Trophoblast cell (in vitro differentiated cells and primary cell): ENCODE measurements around the gene HACD1.
"Not testable (repeated sequence)": the region's sequence is repeated elsewhere in the genome, so short reads cannot be mapped to it uniquely, and the experiment has no call there.

Experiments
- DNase-seq, 2 donors: peaks; one replicate each; pipeline ENCODE4 v3.0.0-alpha.2; 2016
- H2AFZ ChIP-seq: 2 replicates; pipeline ENCODE4 v1.6.1; 2013; ENCODE audit warnings: low read length, moderate library complexity, mild to moderate bottlenecking; ENCODE audit not compliant: insufficient read depth, poor library complexity
- H2AK5ac ChIP-seq: 2 replicates; pipeline ENCODE4 v1.6.1; 2013; ENCODE audit warnings: mild to moderate bottlenecking, low read length
- H2BK120ac ChIP-seq: 2 replicates; pipeline ENCODE4 v1.6.1; 2013; ENCODE audit warnings: low read length, mild to moderate bottlenecking, moderate library complexity; ENCODE audit not compliant: insufficient read depth, poor library complexity
- H2BK12ac ChIP-seq: 2 replicates; pipeline ENCODE4 v1.6.1; 2013; ENCODE audit warnings: mild to moderate bottlenecking, low read length, moderate library complexity
- H2BK5ac ChIP-seq: 2 replicates; pipeline ENCODE4 v1.6.1; 2013; ENCODE audit warnings: low read length, low read depth, moderate library complexity, mild to moderate bottlenecking; ENCODE audit not compliant: poor library complexity
- H3K14ac ChIP-seq: 2 replicates; pipeline ENCODE4 v1.6.1; 2013; ENCODE audit warnings: mild to moderate bottlenecking, low read length
- H3K18ac ChIP-seq: 2 replicates; pipeline ENCODE4 v1.6.1; 2013; ENCODE audit warnings: mild to moderate bottlenecking, low read length
- H3K23ac ChIP-seq: 2 replicates; pipeline ENCODE4 v1.6.1; 2013; ENCODE audit warnings: low read length
- H3K27ac ChIP-seq: 2 replicates; pipeline ENCODE4 v1.5.1; 2013; ENCODE audit warnings: low read depth, mild to moderate bottlenecking, inconsistent platforms, low read length, moderate library complexity
- H3K27me3 ChIP-seq: 2 replicates; pipeline ENCODE4 v1.6.1; 2013; ENCODE audit warnings: inconsistent platforms, mild to moderate bottlenecking, low read length, moderate library complexity; ENCODE audit not compliant: insufficient read depth
- H3K36me3 ChIP-seq, 2 experiments: 1 replicate in 1 of 2; 2 replicates in 1 of 2; pipeline ENCODE4 v1.6.1; 2013; ENCODE audit warnings: low read length in 2 of 2, mild to moderate bottlenecking in 2 of 2, moderate library complexity in 1 of 2; ENCODE audit not compliant: insufficient read depth in 2 of 2, control insufficient read depth in 1 of 2
- H3K4ac ChIP-seq: 2 replicates; pipeline ENCODE4 v1.6.1; 2013; ENCODE audit warnings: low read depth, mild to moderate bottlenecking, low read length, moderate library complexity
- H3K4me1 ChIP-seq, 2 experiments: 1 replicate in 1 of 2; 2 replicates in 1 of 2; pipeline ENCODE4 v1.6.1; 2013; ENCODE audit warnings: low read length in 2 of 2, mild to moderate bottlenecking in 2 of 2, moderate library complexity in 1 of 2; ENCODE audit not compliant: insufficient read depth in 2 of 2, control insufficient read depth in 1 of 2
- H3K4me2 ChIP-seq: 2 replicates; pipeline ENCODE4 v1.6.1; 2013; ENCODE audit warnings: inconsistent platforms, mild to moderate bottlenecking, low read length, moderate library complexity
- H3K4me3 ChIP-seq: 2 replicates; pipeline ENCODE4 v1.5.1; 2013; ENCODE audit warnings: mild to moderate bottlenecking, low read depth, low read length, inconsistent platforms
- H3K79me1 ChIP-seq: one replicate; pipeline ENCODE4 v1.6.1; 2013; ENCODE audit warnings: low read length
- H3K79me2 ChIP-seq: 2 replicates; pipeline ENCODE4 v1.6.1; 2013; ENCODE audit warnings: low read length, mild to moderate bottlenecking; ENCODE audit not compliant: control insufficient read depth, insufficient read depth, poor library complexity
- H3K9ac ChIP-seq: 2 replicates; pipeline ENCODE4 v1.6.1; 2013; ENCODE audit warnings: mild to moderate bottlenecking, low read length
- H3K9me3 ChIP-seq: 2 replicates; pipeline ENCODE4 v1.6.1; 2013; ENCODE audit warnings: low read depth, mild to moderate bottlenecking, control low read depth, inconsistent platforms, low read length; ENCODE audit not compliant: insufficient read depth
- H4K12ac ChIP-seq: 2 replicates; pipeline ENCODE4 v1.6.1; 2013; ENCODE audit warnings: low read depth, mild to moderate bottlenecking, low read length, moderate library complexity
- H4K8ac ChIP-seq: 2 replicates; pipeline ENCODE4 v1.6.1; 2013; ENCODE audit warnings: low read depth, mild to moderate bottlenecking, low read length, moderate library complexity
- H4K91ac ChIP-seq: one replicate; pipeline ENCODE4 v1.6.1; 2013; ENCODE audit warnings: low read depth, mild to moderate bottlenecking, low read length, moderate library complexity
- WGBS: extraction: QIAGEN DNeasy Blood & Tissue Kit; methylation state at CpG from one replicate; pipeline ENCODE4 v1.1.7; 2013; ENCODE audit warnings: missing lambda C conversion rate; ENCODE audit not compliant: insufficient read length, insufficient coverage; ENCODE audit errors: extremely low coverage; 5-methylcytosine and 5-hydroxymethylcytosine counted together

Gene HACD1

DNA sequence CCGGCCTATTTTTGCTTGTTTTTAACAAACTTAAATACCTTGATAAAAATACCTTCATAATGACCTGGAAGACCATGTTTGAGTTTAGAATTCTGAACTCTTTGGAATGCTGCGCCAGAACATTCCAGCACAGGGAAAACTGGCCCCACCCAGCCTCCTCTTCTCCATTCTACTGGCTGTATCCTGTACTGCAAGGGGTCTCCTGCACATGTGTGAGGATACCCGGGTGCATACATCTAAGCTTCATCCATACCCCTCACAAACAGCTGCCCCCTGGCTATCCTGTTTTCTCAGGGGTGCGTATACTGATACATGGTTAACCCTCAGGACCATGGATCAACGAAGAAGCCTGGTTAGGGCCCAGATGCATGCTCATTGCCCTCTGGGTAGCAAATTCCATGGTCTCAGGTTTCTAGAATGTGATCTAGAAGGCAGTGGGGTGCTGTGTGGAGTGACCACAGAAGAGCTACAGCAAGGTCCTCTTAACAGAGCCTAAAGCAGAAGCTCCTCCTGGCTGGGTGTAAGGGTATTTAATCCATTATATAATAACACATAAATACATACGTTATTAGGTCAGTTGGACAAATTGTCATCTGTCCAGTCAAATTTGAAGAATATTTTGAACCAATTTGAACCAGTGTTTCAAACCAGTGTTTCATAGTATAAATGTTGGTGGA lies 26.1 kb downstream of the HACD1 start:
- Histone ChIP-seq H3K4me3 (no peak overlapping the region), H3K27ac (no peak overlapping the region)
- WGBS: no CpG with 5 or more reads among the region's 6 CpGs

DNA sequence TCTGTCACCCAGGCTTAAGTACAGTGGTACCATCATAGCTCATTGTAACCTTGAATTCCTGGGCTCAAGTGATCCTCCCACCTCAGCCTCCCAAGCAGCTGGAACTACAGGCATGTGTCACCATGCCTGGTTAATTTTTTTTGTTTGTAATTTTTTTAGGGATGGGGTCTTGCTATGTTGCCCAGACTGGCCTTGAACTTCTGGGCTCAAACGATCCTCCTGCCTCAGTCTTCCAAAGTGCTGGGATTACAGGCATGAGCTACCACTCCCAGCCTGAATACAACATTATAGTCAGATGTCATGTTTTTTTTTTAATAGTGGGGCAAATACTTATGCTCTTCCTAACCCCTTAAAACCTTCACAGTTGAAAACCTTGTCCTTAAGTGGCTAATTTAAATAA lies 27.9 kb downstream of the HACD1 start:
- H2AFZ ChIP-seq, H3K18ac ChIP-seq, H3K9ac ChIP-seq, DNase-seq, H2BK5ac ChIP-seq, H4K12ac ChIP-seq, H3K9me3 ChIP-seq, H3K4me1 ChIP-seq, H3K4me3 ChIP-seq, H3K23ac ChIP-seq, H3K27me3 ChIP-seq, H2BK12ac ChIP-seq, H3K27ac ChIP-seq, H3K79me1 ChIP-seq, H3K14ac ChIP-seq, H4K8ac ChIP-seq, H2AK5ac ChIP-seq, H3K36me3 ChIP-seq, H3K4ac ChIP-seq, H2BK120ac ChIP-seq, H4K91ac ChIP-seq, H3K4me2 ChIP-seq, H3K79me2 ChIP-seq: not testable (repeated sequence)
- no CpG with 5 or more reads among the region's 1 CpG for WGBS

More for the DNA sequence above, 26.1 kb downstream of the HACD1 start:
- no peak overlapping the region for H2AK5ac ChIP-seq
- no peaks in the 10 kb centered on the region for H3K36me3 ChIP-seq
- no peak overlapping the region for H3K4ac ChIP-seq
- no peak overlapping the region for H3K23ac ChIP-seq
- no peaks in the 10 kb centered on the region for H3K79me2 ChIP-seq
- H2BK5ac ChIP-seq: no peak overlapping the region
- H4K12ac ChIP-seq: peak overlapping the region; percentile 43
- no peaks in the 10 kb centered on the region for H3K9me3 ChIP-seq
- no peak overlapping the region for H2BK120ac ChIP-seq
- no peaks in the 10 kb centered on the region for H3K79me1 ChIP-seq
- no peak overlapping the region for H2BK12ac ChIP-seq
- no peak overlapping the region for H3K9ac ChIP-seq
- H4K91ac ChIP-seq: peak overlapping the region; percentile 18
- peaks cover 5 to 6% of the 10 kb centered on the region in 2 experiments for H3K4me1 ChIP-seq
- DNase-seq: peak; percentile 35 to 71
- H3K18ac ChIP-seq: no peak overlapping the region
- H3K4me2 ChIP-seq: no peak overlapping the region
- no peak overlapping the region for H3K14ac ChIP-seq
- no peaks in the 10 kb centered on the region for H3K27me3 ChIP-seq
- peak overlapping the region; percentile 2 for H4K8ac ChIP-seq
- no peak overlapping the region for H2AFZ ChIP-seq

DNA sequence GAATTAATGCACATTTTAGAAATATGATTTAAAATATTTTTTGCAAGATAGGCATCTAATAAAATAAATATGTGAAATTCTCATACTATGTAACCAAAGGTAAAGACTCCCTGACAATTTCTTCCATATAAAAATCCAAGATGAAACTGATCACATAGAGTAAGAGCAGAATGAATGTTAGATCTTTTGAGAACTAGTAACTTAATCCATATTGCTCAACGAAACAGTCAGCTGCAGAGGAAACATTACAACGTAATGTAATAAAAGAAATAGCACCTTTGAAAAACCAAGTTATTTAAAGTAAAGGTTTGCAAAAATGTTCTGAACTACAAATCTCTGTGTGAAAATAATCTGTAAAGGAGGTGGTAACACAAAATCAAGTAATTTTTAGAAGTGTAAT lies 28.8 kb downstream of the HACD1 start:
- no peak overlapping the region for H2AFZ ChIP-seq

DNA sequence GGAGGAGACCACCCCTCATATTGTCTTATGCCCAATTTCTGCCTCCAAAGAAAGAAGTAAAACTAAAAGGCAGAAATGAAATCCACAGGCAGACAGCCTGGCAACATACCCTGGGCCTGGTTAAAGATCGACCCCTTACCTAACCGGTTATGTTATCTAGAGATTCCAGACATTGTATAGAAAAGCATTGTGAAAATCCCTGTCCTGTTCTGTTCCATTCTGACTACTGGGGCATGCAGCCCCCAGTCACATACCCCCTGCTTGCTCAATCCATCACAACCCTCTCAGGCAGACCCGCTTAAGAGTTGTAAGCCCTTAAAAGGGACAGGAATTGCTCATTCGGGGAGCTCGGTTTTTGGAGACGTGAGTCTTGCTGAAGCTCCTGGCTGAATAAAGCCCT lies 29.9 kb downstream of the HACD1 start:
- H3K4me2 ChIP-seq, H2BK12ac ChIP-seq, H2AFZ ChIP-seq, H3K4me3 ChIP-seq, H3K36me3 ChIP-seq, H2BK120ac ChIP-seq, H4K91ac ChIP-seq, H3K9me3 ChIP-seq, H4K12ac ChIP-seq, H3K27ac ChIP-seq, H3K27me3 ChIP-seq, H3K23ac ChIP-seq, H4K8ac ChIP-seq, H3K4me1 ChIP-seq, H3K79me2 ChIP-seq, H3K79me1 ChIP-seq, H2BK5ac ChIP-seq, H2AK5ac ChIP-seq, H3K18ac ChIP-seq, H3K4ac ChIP-seq, H3K14ac ChIP-seq, H3K9ac ChIP-seq: not testable (repeated sequence)
- DNase-seq: peak; percentile 40 to 72
- WGBS: no CpG with 5 or more reads among the region's 6 CpGs

More for the DNA sequence above, 28.8 kb downstream of the HACD1 start:
- Histone ChIP-seq H3K4me2 (no peak overlapping the region), H3K9me3 (no peaks in the 10 kb centered on the region), H2BK120ac (no peak overlapping the region), H2BK12ac (no peak overlapping the region), H4K12ac (no peak overlapping the region), H2AK5ac (no peak overlapping the region), H3K4me1 (peaks cover 5 to 6% of the 10 kb centered on the region in 2 experiments), H2BK5ac (no peak overlapping the region), H3K79me2 (no peaks in the 10 kb centered on the region), H3K27me3 (no peaks in the 10 kb centered on the region), H3K4ac (no peak overlapping the region), H3K14ac (no peak overlapping the region), H3K18ac (no peak overlapping the region), H4K8ac (no peak overlapping the region), H3K23ac (no peak overlapping the region), H3K79me1 (no peaks in the 10 kb centered on the region), H3K4me3 (no peak overlapping the region), H3K36me3 (no peaks in the 10 kb centered on the region), H3K27ac (no peak overlapping the region), H4K91ac (no peak overlapping the region), H3K9ac (no peak overlapping the region)
- no peak for DNase-seq
- no CpG with 5 or more reads among the region's 2 CpGs for WGBS
